GM12872 (cell line): ENCODE data around the gene BCR.

Experiments
- CTCF ChIP-seq: IDR thresholded peaks from 3 replicates; pipeline ENCODE4 v1.5.1; 2011; ENCODE audit warnings: low read depth, mild to moderate bottlenecking, low read length, moderate library complexity; ENCODE audit not compliant: insufficient read depth

Gene BCR

GRCh38 chr22:23278883-23279675 is 98.8 kb downstream of the BCR start:
- TF ChIP-seq CTCF, result no peak

DNA sequence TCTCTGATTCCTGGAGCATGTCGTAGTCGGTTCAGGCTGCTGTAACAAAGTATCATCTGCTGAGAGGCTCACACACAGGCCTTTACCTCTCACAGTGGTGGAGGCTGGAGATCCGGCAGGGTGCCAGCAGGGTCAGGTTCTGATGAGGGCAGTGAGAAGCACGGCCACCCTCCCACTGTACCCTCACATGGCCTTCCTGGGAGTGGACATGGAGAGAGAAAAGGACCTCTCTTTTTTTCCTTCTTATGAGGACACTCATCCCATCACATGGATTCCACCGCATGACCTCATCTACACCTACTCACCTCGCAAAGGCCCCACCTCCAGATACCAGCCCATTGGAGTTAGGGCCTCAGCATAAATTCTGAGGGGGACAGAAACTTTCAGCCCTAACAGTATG is 99.5 kb downstream of the BCR start:
- no peak for TF ChIP-seq CTCF

- no peak for TF ChIP-seq CTCF
These were observed 100.2 kb downstream of the BCR start for GRCh38 chr22:23280356-23281052.

GRCh38 chr22:23281053-23281405 is 100.7 kb downstream of the BCR start:
- TF ChIP-seq CTCF, result no peak

GRCh38 chr22:23281406-23282088 is 101.2 kb downstream of the BCR start:
- peak; percentile 98 for TF ChIP-seq CTCF

DNA sequence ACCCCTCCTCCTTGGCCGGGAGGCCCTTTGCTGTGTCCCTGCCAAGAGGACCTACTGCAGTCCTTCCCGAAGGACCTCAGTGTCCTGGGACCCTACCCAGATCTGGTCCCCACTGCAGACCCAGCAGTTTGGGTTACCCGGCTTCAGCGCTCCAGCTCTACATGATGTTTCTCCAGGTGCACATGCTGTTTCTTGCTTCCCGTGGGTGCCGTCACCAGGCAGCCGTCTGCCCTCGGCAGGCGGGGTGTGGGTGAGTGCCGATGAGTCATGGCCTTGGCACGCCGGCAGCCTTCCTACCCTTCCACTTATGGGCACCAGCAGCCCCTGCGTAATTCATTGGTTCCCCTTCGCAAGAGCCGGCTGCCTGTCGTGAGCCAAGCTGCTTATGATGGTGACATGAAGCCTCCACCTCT is 101.8 kb downstream of the BCR start:
- no peak for TF ChIP-seq CTCF

DNA sequence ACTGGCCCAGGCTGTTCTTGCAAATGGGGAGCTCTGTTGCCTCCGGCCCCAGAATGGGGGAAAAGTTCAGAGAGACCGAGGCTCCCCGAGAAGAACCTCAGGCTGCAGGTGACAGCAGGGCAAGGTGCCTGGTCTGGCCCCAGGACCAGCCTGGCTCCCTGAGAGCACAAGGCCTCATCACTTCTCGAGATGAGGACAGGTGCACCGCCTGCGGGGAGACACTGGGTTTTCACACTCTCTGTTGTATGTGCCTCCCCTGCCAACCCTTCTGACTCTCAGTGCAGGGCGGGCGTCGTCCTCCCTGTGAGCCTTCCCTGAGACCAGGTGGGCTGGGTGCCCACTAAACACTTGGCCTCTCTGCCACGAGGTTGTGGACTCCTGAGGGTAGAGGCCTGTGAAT is 102.2 kb downstream of the BCR start:
- TF ChIP-seq CTCF, result no peak
